B cell (primary cell): Measurements from ENCODE around the gene CPA2.

Experiments
- EZH2 ChIP-seq: IDR thresholded peaks from 2 replicates; pipeline ENCODE4 v1.6.1; 2012; ENCODE audit warnings: borderline replicate concordance, low read depth, mild to moderate bottlenecking, moderate library complexity, low read length; ENCODE audit not compliant: insufficient read depth, poor library complexity, severe bottlenecking
- TF ChIP-seq, protein P1 (sequence below): fragments of 200-600 bp; IDR thresholded peaks from one replicate; pipeline ENCODE4 v1.8.0; 2022; ENCODE audit warnings: antibody characterized with exemption, mild to moderate bottlenecking

DNA sequence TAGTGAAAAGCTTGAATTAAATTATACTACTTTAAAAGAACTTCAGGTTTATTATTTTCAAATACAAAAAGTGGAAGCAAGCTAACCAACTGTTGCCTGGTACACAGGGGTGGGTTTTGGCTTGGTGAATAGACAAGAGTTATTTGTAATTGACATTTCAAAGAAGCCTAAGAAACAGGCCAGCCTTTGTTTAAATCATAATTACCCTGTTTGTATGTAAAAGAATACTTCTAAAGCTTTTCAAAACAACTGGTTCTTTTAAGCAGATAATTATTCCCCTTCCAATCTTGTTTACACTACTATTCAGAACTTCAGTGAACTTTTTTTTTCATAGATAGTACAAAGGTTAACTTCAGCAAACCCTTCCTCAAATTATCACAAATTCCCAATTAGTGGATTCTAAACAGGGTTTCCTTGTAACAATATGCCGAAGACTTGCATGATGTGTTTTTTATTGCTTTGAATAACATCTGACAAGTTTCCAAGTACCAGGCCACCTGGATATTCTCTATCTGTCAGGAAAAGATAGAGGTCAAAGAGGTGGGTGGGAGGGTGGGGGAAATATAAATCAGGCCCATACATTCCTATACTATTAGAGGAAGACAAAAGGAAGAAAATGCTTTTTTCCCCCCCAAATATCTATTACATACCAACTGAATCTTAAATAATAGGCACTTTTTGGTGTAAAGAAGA, 38.6 kb upstream of the CPA2 start:
- TF ChIP-seq, protein P1, sequence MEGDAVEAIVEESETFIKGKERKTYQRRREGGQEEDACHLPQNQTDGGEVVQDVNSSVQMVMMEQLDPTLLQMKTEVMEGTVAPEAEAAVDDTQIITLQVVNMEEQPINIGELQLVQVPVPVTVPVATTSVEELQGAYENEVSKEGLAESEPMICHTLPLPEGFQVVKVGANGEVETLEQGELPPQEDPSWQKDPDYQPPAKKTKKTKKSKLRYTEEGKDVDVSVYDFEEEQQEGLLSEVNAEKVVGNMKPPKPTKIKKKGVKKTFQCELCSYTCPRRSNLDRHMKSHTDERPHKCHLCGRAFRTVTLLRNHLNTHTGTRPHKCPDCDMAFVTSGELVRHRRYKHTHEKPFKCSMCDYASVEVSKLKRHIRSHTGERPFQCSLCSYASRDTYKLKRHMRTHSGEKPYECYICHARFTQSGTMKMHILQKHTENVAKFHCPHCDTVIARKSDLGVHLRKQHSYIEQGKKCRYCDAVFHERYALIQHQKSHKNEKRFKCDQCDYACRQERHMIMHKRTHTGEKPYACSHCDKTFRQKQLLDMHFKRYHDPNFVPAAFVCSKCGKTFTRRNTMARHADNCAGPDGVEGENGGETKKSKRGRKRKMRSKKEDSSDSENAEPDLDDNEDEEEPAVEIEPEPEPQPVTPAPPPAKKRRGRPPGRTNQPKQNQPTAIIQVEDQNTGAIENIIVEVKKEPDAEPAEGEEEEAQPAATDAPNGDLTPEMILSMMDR = no peak
- no peak for TF ChIP-seq EZH2
